Measurements from ENCODE around the gene PSG11. TPM values are rescaled to one million over a fixed set of nuclear protein-coding genes. Genes with fewer than 3 reads are reported as not detected.
"Not testable (repeated sequence)": the region's sequence is repeated elsewhere in the genome, so short reads cannot be mapped to it uniquely, and the experiment has no call there.

PSG11 gene
- total and polyA plus RNA-seq, 2 of the 8 experiments (the other 6 are each of a cell fraction or from before 2014, with no cell fraction given) = not detected

DNA sequence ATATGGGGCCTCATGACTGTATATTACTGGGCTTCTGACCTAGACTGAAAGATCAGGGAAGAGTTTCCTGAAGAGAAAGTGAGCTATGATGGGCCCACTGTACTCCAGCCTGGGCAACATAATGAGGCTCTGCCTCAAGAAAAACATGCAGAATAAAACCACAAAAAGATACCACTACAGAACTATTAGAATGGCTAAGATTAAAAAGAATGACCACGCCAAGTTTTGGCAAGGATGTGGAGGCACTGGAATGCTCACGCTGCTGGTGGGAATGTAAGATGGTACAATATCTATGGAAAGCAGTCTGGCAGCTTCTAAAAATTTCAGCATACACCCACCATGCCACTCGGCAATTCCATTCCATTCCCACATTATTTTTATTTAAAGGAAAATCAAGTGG is 30.1 kb downstream of the PSG11 start:
- not testable (repeated sequence) for H4K5ac ChIP-seq (ENCODE audit: insufficient read length, low read depth, low read length); H2BK12ac ChIP-seq (ENCODE audit: low read depth, low read length)
- whole genome bisulfite sequencing, 2 experiments (ENCODE audit: extremely low coverage in 1 of 2, insufficient coverage in 1 of 2, insufficient read length in 1 of 2, insufficient replicate concordance in 2 of 2, low coverage in 1 of 2, low lambda C conversion rate in 2 of 2, missing lambda C conversion rate in 1 of 2) = 77% methylated on average over 3 of the region's 3 CpGs; no CpG with 5 or more reads in 1 of the 2 experiments

DNA sequence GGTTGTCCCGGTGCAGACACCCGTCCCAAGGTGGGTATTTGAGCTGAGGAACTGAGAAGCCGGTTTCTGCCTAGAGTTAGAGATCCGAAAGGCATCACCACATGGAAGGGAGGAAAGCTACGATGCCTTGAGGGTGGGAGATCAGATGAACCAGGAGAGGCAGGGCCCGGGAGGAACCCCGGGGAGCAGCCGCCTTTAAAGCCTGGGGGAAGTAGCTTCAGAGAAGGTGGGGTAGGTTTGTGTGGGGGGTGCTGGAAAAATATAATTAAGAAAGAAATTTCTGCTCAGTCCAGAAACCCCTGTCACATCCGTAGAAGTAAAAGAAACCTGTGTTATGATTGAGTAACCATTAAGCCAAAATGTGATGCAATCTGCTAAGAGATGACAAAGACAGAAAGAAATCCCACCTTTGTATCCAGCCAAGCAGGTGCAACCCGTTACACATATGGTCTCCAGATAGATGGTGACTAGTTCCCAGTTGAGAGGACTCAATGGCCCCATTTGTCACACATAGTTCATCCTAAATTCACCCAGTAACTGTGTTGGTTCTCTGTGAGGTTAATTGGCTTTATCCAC is 34.2 kb downstream of the PSG11 start:
- not testable (repeated sequence) for FAIRE-seq; H3K79me1 ChIP-seq (ENCODE audit: low read depth, low read length)

More for the DNA sequence above, 30.1 kb downstream of the PSG11 start:
- H2BK20ac ChIP-seq (ENCODE audit: low read length); DNase-seq (ENCODE audit: low read depth in 1 of 2, low spot score in 2 of 2); H3K56ac ChIP-seq (replicated peaks; ENCODE audit: insufficient read length, low read depth, low read length); H3K23ac ChIP-seq (ENCODE audit: insufficient read length); H2BK15ac ChIP-seq (ENCODE audit: low read length); H3K79me2 ChIP-seq (ENCODE audit: control insufficient read depth in 1 of 2, insufficient read depth in 2 of 2, low read length in 2 of 2); H4K91ac ChIP-seq (replicated peaks; ENCODE audit: insufficient read length, low read length); H3K79me1 ChIP-seq (ENCODE audit: low read depth, low read length); H3K27me3 ChIP-seq (replicated peaks in 1 of 4; ENCODE audit: control insufficient read depth in 3 of 4, extremely low read depth in 1 of 4, insufficient read depth in 3 of 4, low read length in 3 of 4); H2AFZ ChIP-seq (ENCODE audit: low read length); FAIRE-seq; H3K4ac ChIP-seq (replicated peaks; ENCODE audit: insufficient read length, low read depth, low read length); H2AK5ac ChIP-seq (ENCODE audit: low read depth, low read length); H4K8ac ChIP-seq (ENCODE audit: extremely low read depth, insufficient read depth, low read length); H2BK120ac ChIP-seq (replicated peaks; ENCODE audit: low read depth, low read length); H3K27ac ChIP-seq (ENCODE audit: low read depth, low read length); POLR2A ChIA-PET (ENCODE audit: partially characterized antibody); H2BK5ac ChIP-seq (ENCODE audit: low read depth, low read length); H3K4me2 ChIP-seq (ENCODE audit: insufficient read depth in 1 of 2, low read depth in 2 of 2, low read length in 2 of 2); H3K36me3 ChIP-seq (ENCODE audit: control insufficient read depth in 2 of 4, insufficient read depth in 4 of 4, low read length in 3 of 4); H3K9ac ChIP-seq (replicated peaks in 1 of 4; ENCODE audit: extremely low read depth in 1 of 4, low read depth in 3 of 4, low read length in 3 of 4); H3K18ac ChIP-seq (ENCODE audit: extremely low read depth, low read length); H3K4me3 ChIP-seq (ENCODE audit: extremely low read depth in 1 of 4, insufficient read depth in 2 of 4, low read depth in 3 of 4, low read length in 4 of 4); H4K20me1 ChIP-seq (replicated peaks in 1 of 2; ENCODE audit: control insufficient read depth in 1 of 2, insufficient read depth in 2 of 2, low read length in 2 of 2); H3K14ac ChIP-seq (ENCODE audit: insufficient read length); CTCF ChIA-PET (ENCODE audit: partially characterized antibody); H3K4me1 ChIP-seq (replicated peaks in 1 of 4; ENCODE audit: control insufficient read depth in 3 of 4, insufficient read depth in 4 of 4, low read length in 3 of 4); H3K23me2 ChIP-seq (ENCODE audit: low read depth, low read length): not testable (repeated sequence)
- H3K9me3 ChIP-seq (ENCODE audit: insufficient read depth in 2 of 2, low read depth in 1 of 2, low read length in 1 of 2) = peaks cover 18 to 36% of the 10 kb centered on the region in 2 experiments

More for the DNA sequence above, 34.2 kb downstream of the PSG11 start:
- H3K79me2 ChIP-seq (ENCODE audit: control insufficient read depth in 1 of 2, insufficient read depth in 2 of 2, low read length in 2 of 2); POLR2A ChIA-PET (ENCODE audit: partially characterized antibody); H3K4ac ChIP-seq (replicated peaks; ENCODE audit: insufficient read length, low read depth, low read length); H3K23me2 ChIP-seq (ENCODE audit: low read depth, low read length); H3K4me2 ChIP-seq (ENCODE audit: insufficient read depth in 1 of 2, low read depth in 2 of 2, low read length in 2 of 2); H3K27me3 ChIP-seq (replicated peaks in 1 of 4; ENCODE audit: control insufficient read depth in 3 of 4, extremely low read depth in 1 of 4, insufficient read depth in 3 of 4, low read length in 3 of 4); H2BK5ac ChIP-seq (ENCODE audit: low read depth, low read length); H3K4me1 ChIP-seq (replicated peaks in 1 of 4; ENCODE audit: control insufficient read depth in 3 of 4, insufficient read depth in 4 of 4, low read length in 3 of 4); H2AFZ ChIP-seq (ENCODE audit: low read length); H3K56ac ChIP-seq (replicated peaks; ENCODE audit: insufficient read length, low read depth, low read length); H2BK20ac ChIP-seq (ENCODE audit: low read length); H3K18ac ChIP-seq (ENCODE audit: extremely low read depth, low read length); H4K91ac ChIP-seq (replicated peaks; ENCODE audit: insufficient read length, low read length); H3K23ac ChIP-seq (ENCODE audit: insufficient read length); DNase-seq (ENCODE audit: low read depth in 1 of 2, low spot score in 2 of 2); H2BK15ac ChIP-seq (ENCODE audit: low read length); H4K8ac ChIP-seq (ENCODE audit: extremely low read depth, insufficient read depth, low read length); H2BK120ac ChIP-seq (replicated peaks; ENCODE audit: low read depth, low read length); H2BK12ac ChIP-seq (ENCODE audit: low read depth, low read length); H3K27ac ChIP-seq (ENCODE audit: low read depth, low read length); H2AK5ac ChIP-seq (ENCODE audit: low read depth, low read length); H4K5ac ChIP-seq (ENCODE audit: insufficient read length, low read depth, low read length); H3K9ac ChIP-seq (replicated peaks in 1 of 4; ENCODE audit: extremely low read depth in 1 of 4, low read depth in 3 of 4, low read length in 3 of 4); H3K36me3 ChIP-seq (ENCODE audit: control insufficient read depth in 2 of 4, insufficient read depth in 4 of 4, low read length in 3 of 4); H3K4me3 ChIP-seq (ENCODE audit: extremely low read depth in 1 of 4, insufficient read depth in 2 of 4, low read depth in 3 of 4, low read length in 4 of 4); H3K14ac ChIP-seq (ENCODE audit: insufficient read length); H4K20me1 ChIP-seq (replicated peaks in 1 of 2; ENCODE audit: control insufficient read depth in 1 of 2, insufficient read depth in 2 of 2, low read length in 2 of 2): not testable (repeated sequence)
- peaks cover 32 to 62% of the 10 kb centered on the region in 2 experiments for H3K9me3 ChIP-seq (ENCODE audit: insufficient read depth in 2 of 2, low read depth in 1 of 2, low read length in 1 of 2)
- 73% methylated on average over 9 of the region's 10 CpGs; no CpG with 5 or more reads in 1 of the 2 experiments for WGBS, 2 experiments (ENCODE audit: extremely low coverage in 1 of 2, insufficient coverage in 1 of 2, insufficient read length in 1 of 2, insufficient replicate concordance in 2 of 2, low coverage in 1 of 2, low lambda C conversion rate in 2 of 2, missing lambda C conversion rate in 1 of 2)
- CTCF ChIA-PET (ENCODE audit: partially characterized antibody) = interaction anchor here (0.6 kb wide), 1 partner anchor 551 kb away, joined by 3 read pairs; no protein-coding TSS in a partner anchor
